Upper lobe of right lung (tissue), 1 donor: ENCODE measurements around the gene LYPD6. TPM values are rescaled to one million over a fixed set of nuclear protein-coding genes. Genes with fewer than 3 reads are reported as not detected.

Source experiments
- ATAC-seq: fragments of 200-7000 bp; cut with Tn5 transposase; one replicate; pipeline ENCODE4 v1.9.1; 2020; ENCODE audit warnings: mild to moderate bottlenecking, moderate library complexity
- DNase-seq: peaks from one replicate; pipeline ENCODE4 v3.0.0-alpha.2; 2020
- H3K27ac ChIP-seq: fragments of 200-600 bp; one replicate; pipeline ENCODE4 v1.8.0; 2022
- H3K27me3 ChIP-seq: fragments of 200-600 bp; one replicate; pipeline ENCODE4 v1.8.0; 2022; ENCODE audit warnings: mild to moderate bottlenecking
- H3K36me3 ChIP-seq: fragments of 200-600 bp; one replicate; pipeline ENCODE4 v1.8.0; 2022
- H3K4me1 ChIP-seq: fragments of 200-600 bp; one replicate; pipeline ENCODE4 v1.8.0; 2022
- H3K4me3 ChIP-seq: fragments of 200-600 bp; one replicate; pipeline ENCODE4 v1.8.0; 2022; ENCODE audit warnings: mild to moderate bottlenecking
- H3K9me3 ChIP-seq: fragments of 200-600 bp; one replicate; pipeline ENCODE4 v1.8.0; 2022
- intact Hi-C: fragments of 100-400 bp; cut with DNase I; formaldehyde crosslinking; loops from one replicate; pipeline ENCODE4 v1.11.0; 2022
- total RNA-seq: library from RNA; stranded (reverse); fragmentation: NEBNext Ultra II Directional; extraction: Animal tissue kit (Norgen Biotek cat#: 25700); gene quantifications from one replicate; pipeline ENCODE4 v1.2.1, GENCODE V29; 2021
- TF ChIP-seq, protein P1 (sequence below): fragments of 200-600 bp; IDR thresholded peaks from one replicate; pipeline ENCODE4 v1.8.0; 2022; ENCODE audit warnings: antibody characterized with exemption
- donor health status: DM: no; HTN: yes; CAD: no; lungs with severe emphysema.

Gene LYPD6
- total RNA-seq, 1 donor from 2014 or later: 0.29 TPM

DNA sequence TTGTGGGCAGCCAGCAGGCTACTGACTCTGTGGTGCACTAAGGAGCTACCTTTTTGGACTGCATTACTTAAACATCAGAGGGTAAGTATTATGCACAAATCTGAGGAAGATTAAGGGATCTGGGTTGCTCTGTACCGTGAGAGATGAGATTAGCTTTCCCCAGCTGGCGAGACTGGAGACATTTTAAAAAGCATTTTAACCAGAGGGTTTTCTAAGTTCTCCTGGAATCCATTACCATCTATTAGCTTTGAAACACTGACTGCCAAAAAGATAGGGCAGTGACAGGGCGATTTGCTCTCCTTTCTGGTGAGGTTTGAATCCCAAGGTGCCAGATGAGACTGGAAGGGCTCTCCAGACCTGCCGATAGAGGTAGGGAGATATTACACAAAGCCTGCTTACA, 63.2 kb downstream of the LYPD6 start:
- Histone ChIP-seq H3K27me3 (no peaks in the 10 kb centered on the region), H3K4me1 (no peaks in the 10 kb centered on the region), H3K4me3 (no peak overlapping the region), H3K36me3 (no peaks in the 10 kb centered on the region), H3K9me3 (no peaks in the 10 kb centered on the region), H3K27ac (no peak overlapping the region)
- TF ChIP-seq, protein P1, sequence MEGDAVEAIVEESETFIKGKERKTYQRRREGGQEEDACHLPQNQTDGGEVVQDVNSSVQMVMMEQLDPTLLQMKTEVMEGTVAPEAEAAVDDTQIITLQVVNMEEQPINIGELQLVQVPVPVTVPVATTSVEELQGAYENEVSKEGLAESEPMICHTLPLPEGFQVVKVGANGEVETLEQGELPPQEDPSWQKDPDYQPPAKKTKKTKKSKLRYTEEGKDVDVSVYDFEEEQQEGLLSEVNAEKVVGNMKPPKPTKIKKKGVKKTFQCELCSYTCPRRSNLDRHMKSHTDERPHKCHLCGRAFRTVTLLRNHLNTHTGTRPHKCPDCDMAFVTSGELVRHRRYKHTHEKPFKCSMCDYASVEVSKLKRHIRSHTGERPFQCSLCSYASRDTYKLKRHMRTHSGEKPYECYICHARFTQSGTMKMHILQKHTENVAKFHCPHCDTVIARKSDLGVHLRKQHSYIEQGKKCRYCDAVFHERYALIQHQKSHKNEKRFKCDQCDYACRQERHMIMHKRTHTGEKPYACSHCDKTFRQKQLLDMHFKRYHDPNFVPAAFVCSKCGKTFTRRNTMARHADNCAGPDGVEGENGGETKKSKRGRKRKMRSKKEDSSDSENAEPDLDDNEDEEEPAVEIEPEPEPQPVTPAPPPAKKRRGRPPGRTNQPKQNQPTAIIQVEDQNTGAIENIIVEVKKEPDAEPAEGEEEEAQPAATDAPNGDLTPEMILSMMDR: no peak
- intact Hi-C loops: no loop called here
- ATAC-seq: no peak
- DNase-seq: no peak

DNA sequence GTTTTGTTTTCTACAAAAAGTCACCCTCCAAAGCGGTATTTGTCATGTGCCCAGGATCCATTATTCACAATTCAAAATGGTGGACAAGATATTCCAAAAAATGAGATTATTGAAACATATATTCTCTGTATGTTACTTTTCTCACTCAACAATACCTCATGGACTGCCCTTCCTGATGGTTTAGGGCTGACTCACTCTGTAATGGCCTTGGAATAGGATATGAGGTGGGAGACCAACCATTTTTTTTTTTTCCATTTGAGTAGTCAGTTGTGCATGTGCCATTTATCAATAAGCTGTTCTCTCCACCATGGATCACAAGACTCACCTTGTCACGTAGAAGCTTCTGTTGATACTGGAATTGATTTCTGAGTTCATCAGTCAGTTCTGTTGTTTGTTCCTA, 64.5 kb downstream of the LYPD6 start:
- no peak overlapping the region for H3K4me3 ChIP-seq
- no peak overlapping the region for H3K27ac ChIP-seq
- no peaks in the 10 kb centered on the region for H3K36me3 ChIP-seq
- TF ChIP-seq, protein P1: no peak
- H3K4me1 ChIP-seq: no peaks in the 10 kb centered on the region
- intact Hi-C loops: no loop called here
- no peaks in the 10 kb centered on the region for H3K9me3 ChIP-seq
- no peaks in the 10 kb centered on the region for H3K27me3 ChIP-seq
- DNase-seq (no peak), ATAC-seq (no peak)

DNA sequence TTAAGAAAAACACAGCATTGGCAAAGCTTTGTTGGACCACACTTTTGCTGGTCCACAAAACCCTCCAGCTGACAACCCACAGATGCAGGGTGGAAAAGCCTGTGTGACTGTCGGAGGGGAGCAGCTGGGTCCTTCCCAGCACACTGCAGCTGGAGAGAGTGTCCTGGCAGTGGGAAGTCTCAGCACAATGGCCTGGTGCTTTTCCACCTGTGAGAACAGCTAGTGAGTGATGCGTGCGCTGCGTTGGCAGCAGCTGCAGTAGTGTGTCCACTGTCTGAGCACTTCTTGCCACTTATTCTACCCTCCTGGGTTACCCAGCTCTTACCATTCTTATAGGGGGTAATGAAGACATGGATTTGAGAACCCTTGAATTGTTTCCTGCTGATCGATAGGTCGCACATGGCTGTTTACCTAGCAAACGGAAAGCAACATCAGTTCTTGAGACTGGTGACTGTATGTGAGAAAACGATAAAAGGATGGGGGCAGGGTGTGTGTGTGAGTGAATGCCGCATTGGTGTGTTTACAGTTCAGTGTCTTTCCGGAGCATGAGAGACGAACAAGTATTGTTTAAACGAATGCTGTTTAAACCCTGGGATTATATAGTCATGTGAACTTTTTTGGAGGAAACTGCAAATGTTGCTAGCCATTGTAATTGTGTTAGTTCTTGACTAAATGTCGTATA, 69.7 kb downstream of the LYPD6 start:
- Histone ChIP-seq H3K27me3 (no peaks in the 10 kb centered on the region), H3K4me3 (no peak overlapping the region), H3K36me3 (no peaks in the 10 kb centered on the region), H3K9me3 (no peaks in the 10 kb centered on the region), H3K4me1 (peaks cover 3% of the 10 kb centered on the region), H3K27ac (no peak overlapping the region)
- TF ChIP-seq, protein P1: no peak
- DNase-seq: no peak
- intact Hi-C loops: no loop called here
- no peak for ATAC-seq

DNA sequence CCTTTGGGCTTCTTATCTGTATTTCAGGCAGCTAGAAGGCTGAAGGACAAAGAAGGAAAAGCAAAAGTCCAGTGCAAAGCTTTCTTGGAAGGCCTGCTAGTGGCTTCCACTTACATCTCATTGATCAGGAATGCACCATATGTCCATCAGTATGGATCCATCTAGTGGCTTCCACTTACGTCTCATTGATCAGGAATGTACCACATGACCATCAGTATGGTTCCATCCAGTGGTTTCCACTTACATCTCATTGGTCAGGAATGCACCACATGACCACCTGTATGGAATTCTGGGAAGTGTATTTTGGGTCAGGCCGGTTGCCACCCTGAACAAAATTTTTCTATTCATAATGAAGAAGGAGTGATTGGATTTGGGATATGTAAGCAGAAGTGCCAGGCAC, 70.6 kb downstream of the LYPD6 start:
- no peak for ATAC-seq
- DNase-seq: no peak
- Histone ChIP-seq H3K4me3 (no peak overlapping the region), H3K27ac (no peak overlapping the region), H3K4me1 (peaks cover 3% of the 10 kb centered on the region), H3K9me3 (no peaks in the 10 kb centered on the region), H3K36me3 (no peaks in the 10 kb centered on the region), H3K27me3 (no peaks in the 10 kb centered on the region)
- intact Hi-C loops: no loop called here
- TF ChIP-seq, protein P1: no peak

DNA sequence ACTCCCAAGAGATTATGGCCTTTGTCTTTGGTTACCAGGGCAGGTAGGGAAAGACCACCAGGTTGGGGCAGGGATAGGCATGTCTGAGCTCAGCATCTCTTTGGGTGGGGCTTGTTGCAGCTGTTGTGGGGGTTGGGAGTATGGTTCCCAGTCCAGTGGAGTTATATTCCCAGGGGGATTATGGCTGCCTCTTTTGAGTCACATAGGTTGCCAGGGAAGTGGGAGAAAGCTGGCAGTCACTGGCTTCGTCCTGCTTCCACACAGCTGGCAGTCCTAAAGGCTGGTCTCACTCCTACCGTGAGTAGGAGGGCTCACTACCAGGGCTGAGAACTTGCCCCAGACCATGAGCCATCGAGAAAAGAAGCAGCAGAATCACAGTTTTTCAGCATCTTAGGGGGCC, 79.1 kb downstream of the LYPD6 start:
- H3K4me3 ChIP-seq: no peak overlapping the region
- no peaks in the 10 kb centered on the region for H3K9me3 ChIP-seq
- TF ChIP-seq, protein P1: no peak
- ATAC-seq (no peak), DNase-seq (no peak)
- H3K27ac ChIP-seq: no peak overlapping the region
- H3K27me3 ChIP-seq: no peaks in the 10 kb centered on the region
- H3K36me3 ChIP-seq: no peaks in the 10 kb centered on the region
- H3K4me1 ChIP-seq: no peaks in the 10 kb centered on the region
- intact Hi-C loops: no loop called here
